ENCODE measurements around the gene EVA1B.

EVA1B gene

GRCh38 chr1:36346741-36347370 is 23.4 kb upstream of the EVA1B start:
- no peak for DNase-seq (ENCODE audit: low read depth, low spot score)

DNA sequence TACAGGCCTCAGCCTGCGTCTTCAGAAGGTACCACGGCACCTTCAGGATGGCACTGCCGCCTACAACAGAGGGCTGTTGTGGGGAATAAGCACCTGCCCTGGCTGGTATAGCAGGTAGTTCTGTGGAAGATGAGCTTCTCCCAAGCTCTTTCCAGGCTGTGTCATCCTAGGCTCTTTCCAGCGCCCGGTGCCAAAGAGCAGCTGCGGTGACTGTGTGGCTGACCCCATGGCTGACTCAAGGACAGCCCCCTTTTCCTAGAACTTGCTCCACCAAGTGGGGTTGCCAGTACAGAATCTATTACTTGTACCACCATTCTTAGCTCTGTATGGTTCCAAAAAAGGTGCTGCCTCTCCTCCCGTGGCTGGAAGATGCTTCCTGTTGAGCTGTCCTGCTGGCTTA is 21.9 kb upstream of the EVA1B start:
- no peak for DNase-seq (ENCODE audit: low read depth, low spot score)

GRCh38 chr1:36344395-36344680 is 20.9 kb upstream of the EVA1B start:
- no peak for DNase-seq (ENCODE audit: low read depth, low spot score)

- no peak for DNase-seq (ENCODE audit: low read depth, low spot score)
Observed at GRCh38 chr1:36343651-36344394, 20.4 kb upstream of the EVA1B start.

GRCh38 chr1:36342426-36343185 is 19.2 kb upstream of the EVA1B start:
- DNase-seq (ENCODE audit: low read depth, low spot score), result peak; percentile 67

DNA sequence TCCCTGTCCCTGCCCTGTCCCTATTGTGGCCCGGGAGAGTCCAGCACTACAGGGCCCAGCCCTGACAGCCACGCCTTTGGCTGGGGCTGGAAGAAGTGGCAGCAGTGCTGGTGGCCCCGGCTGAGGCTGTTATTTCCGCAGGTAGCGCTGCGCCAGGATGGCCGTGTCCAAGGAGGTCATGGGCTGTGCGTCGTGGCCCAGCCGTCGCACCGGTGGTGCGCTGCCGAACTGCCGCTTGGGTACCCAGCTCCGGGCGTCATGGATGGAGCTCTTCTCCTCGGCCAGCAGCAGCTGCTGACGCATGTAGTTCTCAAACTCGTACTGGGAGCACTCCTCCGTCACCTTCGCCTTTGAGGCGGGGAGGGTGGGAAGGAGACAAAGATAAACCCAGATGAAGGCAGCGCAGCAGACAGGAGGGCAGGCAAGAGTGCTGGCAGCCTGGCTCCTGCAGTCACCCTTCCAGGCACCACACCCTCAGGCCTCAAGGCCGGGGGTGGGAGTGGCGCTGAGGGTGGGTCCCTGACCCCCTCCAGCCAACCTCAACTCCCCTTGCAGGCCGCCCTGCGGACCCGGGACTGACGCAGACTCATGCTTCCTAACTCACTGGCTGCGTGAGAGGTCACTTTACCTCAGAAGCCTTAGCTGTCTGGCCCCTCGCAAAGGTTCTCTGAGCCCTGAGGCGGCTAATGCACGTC is 18.3 kb upstream of the EVA1B start:
- DNase-seq (ENCODE audit: low read depth, low spot score), result no peak

- DNase-seq (ENCODE audit: low read depth, low spot score), result no peak
Observed at GRCh38 chr1:36339615-36340014, 16.2 kb upstream of the EVA1B start.

DNA sequence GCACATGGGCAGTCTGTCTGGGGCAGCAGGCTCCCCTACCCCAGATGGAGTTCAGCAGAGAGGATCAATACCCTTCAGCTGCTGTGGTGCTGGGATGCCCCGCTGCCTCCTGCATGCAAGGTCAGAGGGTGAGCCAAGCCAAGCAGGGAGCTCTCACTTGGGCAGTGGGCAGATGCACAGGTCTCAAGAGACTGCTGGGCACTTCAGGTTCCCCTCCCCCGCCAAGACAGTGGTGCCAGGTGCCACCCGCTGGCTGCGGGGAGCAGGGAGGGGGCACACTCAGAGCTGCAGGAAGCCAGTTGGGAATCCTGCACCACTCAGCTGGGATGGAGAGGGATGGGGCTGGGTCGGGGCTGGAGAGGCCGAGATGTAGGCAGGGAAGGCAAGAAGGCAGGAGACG is 15.8 kb upstream of the EVA1B start:
- DNase-seq (ENCODE audit: low read depth, low spot score), result no peak

GRCh38 chr1:36337830-36338229 is 14.4 kb upstream of the EVA1B start:
- DNase-seq (ENCODE audit: low read depth, low spot score), result no peak

DNA sequence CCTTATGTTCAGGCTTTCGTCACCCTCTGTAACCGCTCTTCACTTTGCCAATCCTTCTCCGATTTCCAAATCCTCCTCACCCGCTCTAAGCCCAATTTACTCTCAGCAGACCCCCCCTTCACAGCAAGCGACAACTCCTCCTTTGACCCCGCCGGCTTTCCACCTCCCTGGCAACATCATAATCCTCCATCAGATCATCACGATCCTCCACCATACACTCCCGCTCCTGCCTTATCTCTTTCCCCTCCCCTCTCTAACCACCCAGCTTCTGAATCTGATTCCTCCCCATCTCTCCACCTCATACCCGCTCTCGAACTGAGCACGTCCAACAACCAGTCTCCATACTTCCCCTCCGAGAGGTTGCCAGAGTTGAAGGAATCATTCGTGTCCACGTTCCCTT is 7.5 kb upstream of the EVA1B start:
- DNase-seq (ENCODE audit: low read depth, low spot score), result no peak

- no peak for DNase-seq (ENCODE audit: low read depth, low spot score)
Observed at GRCh38 chr1:36329817-36330216, 6.4 kb upstream of the EVA1B start.

DNA sequence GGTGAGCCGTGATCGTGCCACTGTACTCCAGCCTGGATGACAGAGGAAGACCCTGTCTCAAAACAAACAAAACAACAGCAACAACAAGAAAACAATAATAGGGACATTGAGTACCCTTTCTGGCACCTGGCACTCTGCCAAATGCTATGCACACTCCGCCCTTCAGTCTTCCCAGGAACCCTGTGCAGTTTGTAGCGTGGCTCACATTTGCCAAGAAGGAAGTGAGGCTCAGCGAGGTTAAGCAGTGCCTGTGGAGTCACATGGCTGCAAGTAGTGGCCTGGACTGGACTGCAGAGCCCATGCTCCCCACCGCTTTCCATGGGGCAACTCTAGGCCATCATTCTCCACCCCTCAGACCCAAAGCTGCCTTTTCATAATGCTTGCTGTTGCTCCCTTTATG is 5.3 kb upstream of the EVA1B start:
- DNase-seq (ENCODE audit: low read depth, low spot score), result no peak

DNA sequence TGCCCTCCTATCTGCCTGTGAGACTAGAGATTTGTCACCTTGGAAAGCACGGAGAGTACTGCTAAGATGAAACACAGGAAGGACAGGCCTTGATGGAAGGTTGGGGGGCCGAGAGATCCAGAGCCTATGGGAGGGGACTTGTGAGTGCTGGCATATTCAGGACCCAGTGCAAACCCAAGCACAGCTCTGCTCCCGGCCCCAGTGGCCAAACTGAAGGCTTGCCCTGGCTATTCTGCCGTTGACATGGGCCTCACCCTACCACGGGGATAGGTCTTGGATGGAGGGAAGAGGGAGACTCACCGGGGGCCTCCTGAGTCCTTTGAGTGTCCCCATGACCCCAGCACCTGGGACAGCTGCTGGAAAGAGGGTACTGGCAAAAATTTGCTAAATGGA is 4.6 kb upstream of the EVA1B start:
- no peak for DNase-seq (ENCODE audit: low read depth, low spot score)

DNA sequence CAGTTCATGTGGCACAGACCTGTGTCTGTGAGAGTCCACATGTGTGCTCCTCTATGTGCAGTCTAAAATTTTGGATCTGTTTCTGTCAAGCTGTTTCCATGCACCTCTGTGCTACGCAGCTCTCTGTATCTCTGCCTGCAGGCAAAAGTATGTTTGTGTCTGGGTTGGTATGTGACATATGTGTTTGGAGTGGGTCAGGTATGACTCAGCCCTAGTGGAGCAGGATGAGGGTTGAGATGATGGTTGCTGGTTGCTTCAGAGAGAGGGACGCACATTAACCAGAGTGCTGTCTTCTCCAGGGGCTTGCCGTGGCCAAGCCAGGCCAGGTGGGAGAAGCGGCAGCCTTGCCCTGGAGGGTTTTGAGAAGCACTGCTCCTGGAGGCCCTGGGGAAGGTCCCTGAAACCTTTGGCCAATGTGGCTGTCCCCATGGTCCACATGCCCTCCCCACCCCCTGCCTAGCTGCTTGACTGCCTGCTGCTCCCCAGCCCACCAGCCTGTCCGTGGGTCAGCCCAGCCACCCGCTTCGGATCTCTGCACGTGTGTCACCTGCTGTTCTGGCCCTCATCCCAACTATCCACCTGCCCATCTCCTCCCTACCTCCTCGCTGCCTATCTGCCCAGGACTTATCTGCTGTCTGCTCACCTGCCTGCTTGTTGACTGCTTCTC is 4.1 kb upstream of the EVA1B start:
- DNase-seq (ENCODE audit: low read depth, low spot score), result no peak

DNA sequence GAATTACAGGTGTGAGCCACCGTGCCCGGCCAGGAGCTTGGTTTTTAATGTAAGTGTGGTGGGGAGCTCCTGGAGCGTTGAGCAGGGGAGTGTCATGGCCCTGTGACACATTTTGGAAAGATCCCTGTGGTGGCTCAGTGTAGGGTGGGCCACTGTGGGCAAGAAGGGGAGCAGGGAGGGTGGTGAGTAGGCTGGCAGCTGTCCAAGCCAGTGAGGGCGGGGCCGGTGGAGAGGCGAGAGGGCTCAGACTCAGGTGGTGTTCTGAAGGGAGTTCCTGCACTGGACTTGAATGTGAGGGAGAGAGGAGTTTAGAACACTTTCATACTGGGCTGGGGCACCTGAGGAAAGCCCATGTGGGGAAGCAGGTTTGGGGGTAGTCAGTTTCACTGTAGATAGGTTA is 3.1 kb upstream of the EVA1B start:
- no peak for DNase-seq (ENCODE audit: low read depth, low spot score)

GRCh38 chr1:36324353-36324703 is 883 bp upstream of the EVA1B start:
- DNase-seq (ENCODE audit: low read depth, low spot score), result peak; percentile 30

DNA sequence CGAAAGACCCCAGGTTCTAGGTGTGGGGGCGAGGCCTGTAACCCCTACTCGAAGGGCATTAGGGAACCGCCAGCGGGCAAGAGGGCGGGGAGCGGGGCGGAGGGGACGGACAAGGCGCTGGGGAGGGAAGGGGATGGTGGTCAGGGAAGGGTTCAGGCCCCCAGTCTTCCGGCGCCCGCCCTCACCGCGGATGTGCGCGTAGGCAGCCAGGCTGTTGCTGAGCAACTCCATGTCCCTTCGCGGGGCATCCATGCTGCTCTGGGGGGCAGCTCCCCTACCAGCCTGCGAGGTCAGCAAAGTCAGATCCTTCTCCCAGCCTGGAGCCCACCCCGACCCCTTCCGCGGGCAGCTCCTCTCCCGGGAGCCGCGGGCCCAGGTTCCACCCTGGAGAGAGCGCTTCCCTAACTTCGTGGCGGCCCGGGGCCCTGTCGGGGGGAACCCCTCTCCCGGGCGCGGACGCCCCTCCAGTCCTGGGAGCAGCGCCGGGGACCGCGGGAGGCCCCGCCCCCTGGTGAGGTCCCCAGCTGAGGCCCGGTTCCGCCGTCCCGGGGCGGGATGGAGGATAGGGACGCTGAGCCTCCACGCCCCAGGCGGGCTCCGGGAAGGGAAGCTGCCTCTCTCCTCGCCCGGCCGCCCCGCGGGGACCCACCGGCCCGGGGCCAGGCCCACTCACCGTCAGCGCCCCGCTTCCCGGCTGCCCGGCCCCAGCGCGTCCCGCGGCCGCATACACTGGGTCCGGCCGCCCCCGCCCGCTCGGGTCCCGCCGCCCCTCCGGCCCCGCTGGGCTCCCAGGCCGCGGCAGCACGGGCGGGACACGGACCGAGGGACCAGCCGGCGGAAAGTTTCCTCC is 434 bp downstream of the EVA1B start:
- DNase-seq (ENCODE audit: low read depth, low spot score), result peak; percentile 46

GRCh38 chr1:36322041-36322785 is 1.2 kb downstream of the EVA1B start:
- peak; percentile 59 for DNase-seq (ENCODE audit: low read depth, low spot score)

GRCh38 chr1:36321119-36321951 is 2.1 kb downstream of the EVA1B start:
- peak; percentile 92 for DNase-seq (ENCODE audit: low read depth, low spot score)

DNA sequence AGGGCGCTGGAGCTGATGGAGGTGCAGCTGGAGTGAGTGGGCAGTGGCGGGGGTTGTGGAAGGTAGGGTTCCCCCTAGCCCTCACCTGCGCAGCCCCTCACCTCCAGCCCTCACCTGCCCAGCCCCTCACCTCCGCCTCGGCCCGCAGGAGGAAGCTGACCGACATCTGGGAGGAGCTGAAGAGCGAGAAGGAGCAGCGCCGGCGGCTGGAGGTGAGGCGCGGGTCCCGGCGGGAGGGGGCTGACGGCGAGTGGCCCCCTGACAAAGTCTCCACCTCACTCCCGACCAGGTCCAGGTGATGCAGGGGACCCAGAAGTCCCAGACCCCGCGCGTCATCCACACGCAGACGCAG is 2.7 kb downstream of the EVA1B start:
- no peak for DNase-seq (ENCODE audit: low read depth, low spot score)

Data from ELF-1 (cell line).